T1000 (cell line): ENCODE data around the gene CTU2.
A peak's percentile ranks its signal among the peaks of the same experiment; 100 is the strongest.
"Not testable (repeated sequence)": the region's sequence is repeated elsewhere in the genome, so short reads cannot be mapped to it uniquely, and the experiment has no call there.

Experiments
- DNase-seq: peaks from one replicate; lab custom pipeline; 2025; ENCODE audit warnings: mixed read lengths; lab: John Stamatoyannopoulos, UW

The CTU2 gene

DNA sequence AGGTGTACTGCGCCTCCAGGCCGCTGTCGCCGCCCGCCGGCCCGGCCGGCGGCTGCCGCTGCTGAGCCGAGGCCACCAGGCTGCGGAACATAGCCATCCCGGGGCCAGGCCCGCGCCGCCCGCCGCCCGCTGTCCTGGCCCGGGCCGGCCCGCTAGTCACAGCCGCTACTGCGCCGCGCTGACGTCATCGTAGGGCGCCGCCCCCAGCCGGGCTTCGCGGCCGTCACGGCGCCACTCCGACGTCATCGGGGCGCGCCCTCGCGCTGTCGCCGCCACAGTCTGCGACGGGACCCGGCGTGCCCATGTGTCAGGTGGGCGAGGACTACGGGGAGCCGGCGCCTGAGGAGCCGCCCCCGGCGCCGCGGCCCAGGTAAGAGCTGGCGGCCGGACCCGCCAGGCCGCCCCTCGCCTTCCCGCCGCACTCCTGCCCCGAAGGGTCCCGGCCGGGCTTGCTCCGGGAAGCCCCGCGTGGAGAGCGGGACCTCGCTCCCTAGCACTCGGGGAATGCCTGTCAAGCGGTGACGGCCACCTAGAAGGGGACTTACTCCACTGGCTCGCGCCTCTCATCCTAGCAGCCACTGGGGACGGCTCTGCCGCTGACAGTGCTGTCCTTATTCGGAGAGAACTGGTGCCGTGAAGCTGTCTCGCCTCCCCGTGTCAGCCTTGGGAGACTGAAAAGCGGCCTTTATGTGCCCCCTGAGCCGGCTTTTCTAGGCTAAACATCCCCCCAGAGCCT, at the start of gene CTU2, which contains the start of gene RNF166:
Gene CTU2 (plus strand): TSS at position 275 of the 736 bp plus-strand sequence. CDS start 28 bp downstream, at position 303.
Gene RNF166 (minus strand): TSS at position 180 of the 736 bp plus-strand sequence. CDS start 83 bp downstream, at position 97.
- peak; percentile 73 for DNase-seq

DNA sequence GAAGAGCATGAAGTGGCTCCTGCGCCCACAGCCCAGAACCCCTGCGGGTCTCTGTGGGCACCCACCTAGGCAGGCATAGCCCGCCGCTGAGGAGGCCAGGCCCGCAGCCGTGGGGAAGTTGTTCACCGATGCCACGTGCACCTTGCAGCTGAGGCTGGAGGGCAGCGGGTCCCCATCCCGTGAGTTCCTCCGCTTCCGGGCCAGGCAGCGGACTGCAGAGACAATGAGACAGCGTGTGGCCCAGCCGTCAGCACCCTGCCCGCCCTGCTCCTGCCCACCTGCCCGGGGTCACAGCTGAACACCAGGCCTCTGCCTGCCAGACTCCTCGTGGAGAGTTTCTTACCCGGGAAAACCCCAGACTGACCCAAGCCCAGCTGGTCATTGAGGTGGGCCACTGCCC, 48.9 kb upstream of the CTU2 start:
- DNase-seq: no peak

DNA sequence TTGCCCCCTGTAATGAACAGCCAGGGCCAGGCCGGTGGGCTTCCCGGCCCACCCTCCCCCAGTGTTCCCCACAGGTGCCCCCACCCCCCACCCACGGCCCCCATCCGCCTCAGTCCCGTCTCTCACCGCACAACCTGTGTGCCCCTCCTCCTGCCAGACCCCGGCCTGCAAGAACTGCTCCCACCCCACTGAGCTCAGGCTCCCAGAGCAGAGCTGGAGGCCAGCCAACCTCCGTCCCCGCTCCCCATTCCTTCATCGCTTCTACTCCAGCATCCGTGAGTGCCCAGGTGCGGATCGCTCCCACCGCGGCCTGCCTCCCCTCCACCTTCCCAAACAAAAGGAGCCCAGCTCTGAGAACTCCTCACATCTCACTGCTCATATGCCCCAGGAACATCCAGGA, 47.6 kb upstream of the CTU2 start:
- no peak for DNase-seq

GRCh38 chr16:88659160-88659559, 47.1 kb upstream of the CTU2 start:
- DNase-seq: no peak

GRCh38 chr16:88661468-88661867, 44.8 kb upstream of the CTU2 start:
- DNase-seq: no peak

GRCh38 chr16:88662222-88662842, 44.0 kb upstream of the CTU2 start:
- DNase-seq: no peak

DNA sequence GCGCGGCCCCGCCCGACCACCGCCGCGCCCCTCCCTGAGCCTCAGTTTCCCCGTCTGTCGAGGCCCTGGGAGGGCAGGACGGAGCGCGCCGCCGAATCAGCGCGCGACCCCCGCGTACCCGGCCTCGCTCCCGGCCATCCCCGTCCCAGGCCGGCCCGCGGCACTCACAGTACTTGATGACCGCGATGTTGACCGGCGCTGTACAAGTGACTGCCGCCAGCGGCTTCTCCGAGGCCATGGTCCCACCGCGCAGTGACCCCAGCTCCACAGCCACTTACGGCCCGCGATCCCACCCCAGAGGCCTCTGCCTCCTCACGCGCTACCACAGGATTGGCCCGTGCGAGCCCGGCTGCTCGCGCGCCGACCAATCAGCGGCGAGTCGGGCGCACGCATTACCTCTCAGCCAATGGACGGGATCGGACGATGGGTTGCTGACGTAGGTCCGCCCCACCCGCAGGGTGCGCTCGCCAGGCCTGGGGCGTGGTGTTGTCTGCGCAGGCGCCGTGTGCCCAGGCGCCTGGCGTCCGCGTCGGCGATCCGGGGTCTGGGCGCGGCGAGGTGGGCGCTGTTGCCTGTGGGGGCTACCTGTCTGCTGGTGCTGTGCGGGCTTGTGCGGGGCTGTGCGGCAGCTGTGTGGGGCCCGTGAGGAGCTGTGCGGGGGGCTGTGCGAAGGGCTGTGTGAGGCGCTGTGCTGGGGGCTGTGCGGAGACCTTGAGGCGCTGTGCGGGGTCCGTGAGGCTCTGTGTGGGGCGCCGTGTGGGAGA, 43.3 kb upstream of the CTU2 start, which contains the start of gene MVD:
Gene MVD (minus strand): TSS at position 249 of the 764 bp plus-strand sequence. CDS start 11 bp downstream, at position 238.
- peak; percentile 90 for DNase-seq

- no peak for DNase-seq
Observed at GRCh38 chr16:88665148-88665547, 41.2 kb upstream of the CTU2 start.

- DNase-seq: no peak
Observed at GRCh38 chr16:88665570-88665969, 40.7 kb upstream of the CTU2 start.

DNA sequence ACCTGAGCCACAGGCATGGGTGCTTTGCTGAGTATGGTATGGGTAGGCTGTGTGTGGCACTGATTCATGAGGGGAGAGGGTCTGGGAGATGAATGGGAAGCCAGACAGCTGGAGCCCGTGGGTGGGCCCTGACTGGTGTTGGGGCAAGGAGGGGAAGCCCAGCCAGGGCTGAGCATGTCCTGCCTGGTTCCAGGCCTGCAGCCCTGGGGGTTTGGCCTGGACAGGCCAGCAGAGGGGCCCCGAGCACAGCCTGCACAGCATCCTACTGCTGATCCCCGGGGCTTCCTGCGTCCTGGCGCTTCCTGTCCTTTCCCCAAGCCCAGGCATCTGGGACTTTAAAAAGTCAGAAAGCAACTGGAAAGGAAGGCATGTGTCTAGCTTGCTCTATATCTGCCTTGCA, 38.8 kb upstream of the CTU2 start:
- DNase-seq: no peak

GRCh38 chr16:88669493-88669892, 36.8 kb upstream of the CTU2 start:
- not testable (repeated sequence) for DNase-seq

- no peak for DNase-seq
Observed at GRCh38 chr16:88669980-88670379, 36.3 kb upstream of the CTU2 start.

GRCh38 chr16:88671806-88672205, 34.5 kb upstream of the CTU2 start:
- no peak for DNase-seq

- DNase-seq: no peak
Observed at GRCh38 chr16:88672776-88673175, 33.5 kb upstream of the CTU2 start.

GRCh38 chr16:88673716-88674379, 32.5 kb upstream of the CTU2 start:
- DNase-seq: no peak

GRCh38 chr16:88676502-88677242, 29.6 kb upstream of the CTU2 start:
- no peak for DNase-seq

GRCh38 chr16:88677721-88678120, 28.6 kb upstream of the CTU2 start:
- no peak for DNase-seq

DNA sequence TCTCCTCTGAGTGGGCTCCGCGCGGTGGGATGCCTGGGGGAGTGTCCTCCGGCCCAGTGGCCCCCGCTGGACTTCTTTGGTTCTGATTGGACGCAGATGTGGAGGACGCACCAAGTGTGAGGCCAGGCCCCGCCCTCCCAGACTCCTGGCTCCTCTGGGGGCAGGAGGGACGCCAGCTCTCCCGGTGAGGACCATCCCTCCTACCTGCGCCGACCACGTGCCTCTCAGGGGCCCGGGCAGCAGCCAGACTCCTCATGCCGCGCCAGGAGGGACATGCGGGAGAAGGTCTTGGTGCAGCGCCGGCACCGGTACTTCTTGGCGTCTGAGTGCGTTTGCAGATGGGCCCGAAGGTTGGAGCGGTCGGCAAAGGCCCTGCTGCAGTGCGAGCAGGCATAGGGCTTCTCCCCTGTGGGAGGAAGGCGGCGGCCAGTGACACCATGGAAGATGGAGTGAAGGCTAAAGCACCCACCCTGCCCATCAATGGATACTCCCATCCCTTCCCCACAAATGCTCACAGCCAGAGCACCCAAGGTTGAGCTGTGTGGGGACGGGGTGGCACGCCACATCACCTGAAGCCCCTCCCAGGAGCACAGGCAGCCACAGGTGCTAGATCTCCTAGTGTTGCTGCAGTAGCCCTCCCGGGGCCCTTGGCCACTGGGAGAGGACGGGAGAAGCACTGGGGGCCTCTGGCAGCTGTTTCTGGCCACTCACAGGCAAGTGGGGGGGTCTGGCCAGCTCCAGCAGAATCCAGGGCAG, 27.9 kb upstream of the CTU2 start:
- no peak for DNase-seq

DNA sequence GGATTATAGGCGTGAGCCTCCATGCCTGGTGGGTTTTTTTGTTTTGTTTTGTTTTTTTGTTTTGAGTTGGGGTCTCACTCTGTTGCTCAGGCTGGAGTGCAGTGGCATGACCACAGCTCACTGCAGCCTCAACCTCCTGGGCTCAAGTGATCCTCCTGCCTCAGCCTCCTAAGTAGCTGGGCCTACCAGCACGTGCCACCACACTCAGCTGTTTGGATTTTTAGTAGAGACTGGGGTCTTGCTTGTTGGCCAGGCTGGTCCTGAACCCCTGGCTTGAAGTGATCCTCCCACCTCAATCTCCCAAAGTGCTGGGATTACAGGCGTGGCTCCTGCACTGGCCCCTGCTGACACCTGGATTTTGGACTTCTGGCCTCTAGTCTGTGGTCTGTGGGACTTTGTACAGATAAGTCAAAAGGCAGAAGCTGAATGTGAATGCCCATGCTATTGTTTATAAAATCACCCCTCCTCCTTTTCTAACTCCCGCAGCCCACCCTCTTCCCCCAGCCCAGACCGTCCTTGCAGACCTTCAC, 25.7 kb upstream of the CTU2 start:
- DNase-seq: no peak

- no peak for DNase-seq
Observed at GRCh38 chr16:88681084-88681680, 25.1 kb upstream of the CTU2 start.
